ENCODE measurements around the gene FOXP1.

DNA sequence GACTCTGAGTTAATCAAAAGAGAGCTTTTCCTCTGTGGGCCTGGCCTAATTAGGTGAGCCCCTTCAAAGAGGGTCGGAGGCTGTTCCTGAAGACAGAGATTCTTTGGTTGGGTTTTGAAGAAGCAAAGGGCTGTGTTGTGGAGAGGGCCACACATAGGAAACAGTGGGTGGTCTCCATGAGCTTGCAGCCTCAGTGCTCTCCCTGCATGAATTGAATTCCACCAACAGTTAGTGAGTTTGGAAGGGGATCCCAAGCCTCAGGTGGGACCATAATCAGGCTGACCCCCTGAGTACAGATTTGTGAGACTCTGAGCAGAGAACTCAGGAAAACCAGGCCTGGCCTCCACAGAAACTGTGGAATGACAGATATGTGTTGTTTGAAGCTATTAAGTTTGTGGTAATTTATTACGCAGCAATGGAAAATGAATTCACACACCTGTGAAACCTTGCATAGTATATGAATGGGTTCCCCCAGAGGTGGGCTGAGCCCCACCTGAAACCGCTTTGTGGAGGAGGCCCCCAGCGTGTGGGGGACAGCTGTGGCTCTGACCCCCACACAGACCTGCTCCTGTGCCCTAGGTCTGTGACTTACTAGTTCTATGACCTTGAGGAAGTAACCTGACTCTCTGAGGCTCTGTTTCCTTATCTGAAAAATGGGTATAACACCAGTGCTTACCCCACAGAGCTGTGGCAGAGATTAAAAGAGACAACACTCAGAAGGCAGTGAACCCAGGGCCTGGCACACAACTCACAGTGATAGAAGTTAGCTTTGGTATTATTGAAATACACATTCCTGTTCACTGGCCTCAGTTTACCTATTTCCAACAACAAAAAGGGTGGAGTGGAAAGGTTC, 431.3 kb downstream of the FOXP1 start:
- TF ChIP-seq, protein P1, sequence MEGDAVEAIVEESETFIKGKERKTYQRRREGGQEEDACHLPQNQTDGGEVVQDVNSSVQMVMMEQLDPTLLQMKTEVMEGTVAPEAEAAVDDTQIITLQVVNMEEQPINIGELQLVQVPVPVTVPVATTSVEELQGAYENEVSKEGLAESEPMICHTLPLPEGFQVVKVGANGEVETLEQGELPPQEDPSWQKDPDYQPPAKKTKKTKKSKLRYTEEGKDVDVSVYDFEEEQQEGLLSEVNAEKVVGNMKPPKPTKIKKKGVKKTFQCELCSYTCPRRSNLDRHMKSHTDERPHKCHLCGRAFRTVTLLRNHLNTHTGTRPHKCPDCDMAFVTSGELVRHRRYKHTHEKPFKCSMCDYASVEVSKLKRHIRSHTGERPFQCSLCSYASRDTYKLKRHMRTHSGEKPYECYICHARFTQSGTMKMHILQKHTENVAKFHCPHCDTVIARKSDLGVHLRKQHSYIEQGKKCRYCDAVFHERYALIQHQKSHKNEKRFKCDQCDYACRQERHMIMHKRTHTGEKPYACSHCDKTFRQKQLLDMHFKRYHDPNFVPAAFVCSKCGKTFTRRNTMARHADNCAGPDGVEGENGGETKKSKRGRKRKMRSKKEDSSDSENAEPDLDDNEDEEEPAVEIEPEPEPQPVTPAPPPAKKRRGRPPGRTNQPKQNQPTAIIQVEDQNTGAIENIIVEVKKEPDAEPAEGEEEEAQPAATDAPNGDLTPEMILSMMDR (CRISPR knock-in tag; IDR thresholded peaks at IDR 0.05) = no peak
- TF ChIP-seq, protein P2, sequence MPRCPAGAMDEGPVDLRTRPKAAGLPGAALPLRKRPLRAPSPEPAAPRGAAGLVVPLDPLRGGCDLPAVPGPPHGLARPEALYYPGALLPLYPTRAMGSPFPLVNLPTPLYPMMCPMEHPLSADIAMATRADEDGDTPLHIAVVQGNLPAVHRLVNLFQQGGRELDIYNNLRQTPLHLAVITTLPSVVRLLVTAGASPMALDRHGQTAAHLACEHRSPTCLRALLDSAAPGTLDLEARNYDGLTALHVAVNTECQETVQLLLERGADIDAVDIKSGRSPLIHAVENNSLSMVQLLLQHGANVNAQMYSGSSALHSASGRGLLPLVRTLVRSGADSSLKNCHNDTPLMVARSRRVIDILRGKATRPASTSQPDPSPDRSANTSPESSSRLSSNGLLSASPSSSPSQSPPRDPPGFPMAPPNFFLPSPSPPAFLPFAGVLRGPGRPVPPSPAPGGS (CRISPR knock-in tag; IDR thresholded peaks at IDR 0.05) = no peak
- TF ChIP-seq ZNF331 (CRISPR knock-in tag; IDR thresholded peaks at IDR 0.05) (no peak), EP300 (IDR thresholded peaks at IDR 0.05; ENCODE audit: low read depth in 2 of 2, low read length in 2 of 2) (no peak), EP300 (CRISPR knock-in tag; IDR thresholded peaks at IDR 0.05; ENCODE audit: borderline replicate concordance) (no peak), JUND (CRISPR knock-in tag; IDR thresholded peaks at IDR 0.05) (no peak), ZNF775 (CRISPR knock-in tag; IDR thresholded peaks at IDR 0.05; ENCODE audit: borderline replicate concordance) (no peak), RNF2 (conservative IDR thresholded peaks at IDR 0.05; ENCODE audit: low read depth) (no peak)
- TF ChIP-seq, protein P3, sequence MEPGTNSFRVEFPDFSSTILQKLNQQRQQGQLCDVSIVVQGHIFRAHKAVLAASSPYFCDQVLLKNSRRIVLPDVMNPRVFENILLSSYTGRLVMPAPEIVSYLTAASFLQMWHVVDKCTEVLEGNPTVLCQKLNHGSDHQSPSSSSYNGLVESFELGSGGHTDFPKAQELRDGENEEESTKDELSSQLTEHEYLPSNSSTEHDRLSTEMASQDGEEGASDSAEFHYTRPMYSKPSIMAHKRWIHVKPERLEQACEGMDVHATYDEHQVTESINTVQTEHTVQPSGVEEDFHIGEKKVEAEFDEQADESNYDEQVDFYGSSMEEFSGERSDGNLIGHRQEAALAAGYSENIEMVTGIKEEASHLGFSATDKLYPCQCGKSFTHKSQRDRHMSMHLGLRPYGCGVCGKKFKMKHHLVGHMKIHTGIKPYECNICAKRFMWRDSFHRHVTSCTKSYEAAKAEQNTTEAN (CRISPR knock-in tag; conservative IDR thresholded peaks at IDR 0.05) = no peak
- TF ChIP-seq, protein P4, sequence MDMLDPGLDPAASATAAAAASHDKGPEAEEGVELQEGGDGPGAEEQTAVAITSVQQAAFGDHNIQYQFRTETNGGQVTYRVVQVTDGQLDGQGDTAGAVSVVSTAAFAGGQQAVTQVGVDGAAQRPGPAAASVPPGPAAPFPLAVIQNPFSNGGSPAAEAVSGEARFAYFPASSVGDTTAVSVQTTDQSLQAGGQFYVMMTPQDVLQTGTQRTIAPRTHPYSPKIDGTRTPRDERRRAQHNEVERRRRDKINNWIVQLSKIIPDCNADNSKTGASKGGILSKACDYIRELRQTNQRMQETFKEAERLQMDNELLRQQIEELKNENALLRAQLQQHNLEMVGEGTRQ (IDR thresholded peaks at IDR 0.05; ENCODE audit: low read depth, low read length) = no peak
- TF ChIP-seq, protein P4 (CRISPR knock-in tag; IDR thresholded peaks at IDR 0.05; ENCODE audit: borderline replicate concordance) = no peak; the same call in 1 of the 2 replicates
